SJSA1 (cell line): ENCODE data around the gene STAT3. TPM values are rescaled to one million over a fixed set of nuclear protein-coding genes. Genes with fewer than 3 reads are reported as not detected.

ENCODE experiments used
- DNase-seq, 2 experiments: peaks; one replicate each; pipeline ENCODE4 v3.0.0-alpha.2; 2015 to 2020; ENCODE audit warnings: low spot score in 2 of 2, low read depth in 1 of 2
- H3K27ac ChIP-seq: fragments of 250-450 bp; sonication (Bioruptor Pico); 2 replicates; pipeline ENCODE4 v1.5.1; 2020; ENCODE audit warnings: mild to moderate bottlenecking, moderate library complexity
- H3K27me3 ChIP-seq: fragments of 250-450 bp; sonication (Bioruptor Pico); replicated peaks from 2 replicates; pipeline ENCODE4 v1.5.1; 2020; ENCODE audit warnings: mild to moderate bottlenecking, moderate library complexity
- H3K36me3 ChIP-seq: fragments of 250-450 bp; sonication (Bioruptor Pico); 2 replicates; pipeline ENCODE4 v1.5.1; 2020; ENCODE audit warnings: mild to moderate bottlenecking
- H3K4me1 ChIP-seq: fragments of 250-450 bp; sonication (Bioruptor Pico); replicated peaks from 2 replicates; pipeline ENCODE4 v1.6.1; 2021; ENCODE audit warnings: mild to moderate bottlenecking
- H3K4me3 ChIP-seq: fragments of 250-450 bp; sonication (Bioruptor Pico); 2 replicates; pipeline ENCODE4 v1.5.1; 2020; ENCODE audit warnings: mild to moderate bottlenecking
- H3K9me3 ChIP-seq: fragments of 250-450 bp; sonication (Bioruptor Pico); replicated peaks from 2 replicates; pipeline ENCODE4 v1.5.1; 2020; ENCODE audit warnings: mild to moderate bottlenecking
- total RNA-seq: library from RNA; depleted of rRNA; stranded (reverse); fragments of >200 nt; shearing (Covaris generic); gene quantifications from 2 replicates; pipeline ENCODE4 v1.2.3, GENCODE V29; 2014

The STAT3 gene
- total RNA-seq, 1 experiment from 2014 or later = 65.8 TPM

DNA sequence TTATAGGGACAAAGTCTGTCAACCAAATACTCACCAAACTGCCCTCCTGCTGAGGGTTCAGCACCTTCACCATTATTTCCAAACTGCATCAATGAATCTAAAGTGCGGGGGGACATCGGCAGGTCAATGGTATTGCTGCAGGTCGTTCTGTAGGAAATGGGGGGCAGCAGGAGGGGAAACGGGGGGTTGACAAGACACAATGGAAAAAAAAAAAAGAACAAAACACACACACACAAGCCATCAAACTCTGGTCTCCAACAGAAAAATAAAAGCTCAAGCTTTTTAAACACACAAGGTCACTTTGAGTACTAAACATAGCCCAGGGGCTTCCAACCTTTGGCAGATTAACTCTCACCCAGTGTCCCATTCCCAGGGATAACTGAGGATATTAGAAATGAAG, 71.5 kb downstream of the STAT3 start:
- Histone ChIP-seq H3K4me1 (peaks cover 15% of the 10 kb centered on the region), H3K36me3 (peaks cover 65% of the 10 kb centered on the region), H3K9me3 (no peaks in the 10 kb centered on the region), H3K27ac (no peak overlapping the region), H3K27me3 (no peaks in the 10 kb centered on the region), H3K4me3 (no peak overlapping the region)
- DNase-seq = no peak

DNA sequence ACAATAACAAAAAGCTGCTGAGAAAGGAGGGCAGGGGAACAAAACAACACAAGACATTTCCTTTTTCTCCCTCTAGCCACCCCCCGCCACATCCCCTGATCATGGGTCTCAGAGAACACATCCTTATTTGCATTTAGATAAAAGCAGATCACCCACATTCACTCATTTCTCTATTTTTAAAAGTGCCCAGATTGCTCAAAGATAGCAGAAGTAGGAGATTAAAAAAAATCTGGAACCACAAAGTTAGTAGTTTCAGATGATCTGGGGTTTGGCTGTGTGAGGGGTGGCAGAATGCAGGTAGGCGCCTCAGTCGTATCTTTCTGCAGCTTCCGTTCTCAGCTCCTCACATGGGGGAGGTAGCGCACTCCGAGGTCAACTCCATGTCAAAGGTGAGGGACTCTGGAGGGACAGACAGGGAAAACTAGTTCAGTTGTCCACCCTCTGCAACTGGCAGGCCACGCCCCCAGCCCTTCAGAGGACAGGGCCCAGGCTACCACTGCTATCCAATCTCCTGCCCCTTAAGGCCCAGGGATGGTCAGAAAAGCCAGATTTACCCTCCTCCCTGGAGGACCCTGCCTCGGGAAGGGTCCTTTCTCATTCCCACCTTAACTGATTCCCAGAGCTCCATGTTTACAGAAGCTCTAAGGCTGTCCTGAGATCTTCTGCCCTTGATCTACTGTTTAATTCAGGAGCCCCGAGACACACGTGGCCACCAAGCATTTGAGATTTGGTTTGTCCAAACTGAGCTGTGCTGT, 72.7 kb downstream of the STAT3 start:
- DNase-seq = no peak
- Histone ChIP-seq H3K4me3 (no peak overlapping the region), H3K27me3 (no peaks in the 10 kb centered on the region), H3K36me3 (peaks cover 62% of the 10 kb centered on the region), H3K27ac (no peak overlapping the region), H3K4me1 (peaks cover 12% of the 10 kb centered on the region), H3K9me3 (no peaks in the 10 kb centered on the region)

DNA sequence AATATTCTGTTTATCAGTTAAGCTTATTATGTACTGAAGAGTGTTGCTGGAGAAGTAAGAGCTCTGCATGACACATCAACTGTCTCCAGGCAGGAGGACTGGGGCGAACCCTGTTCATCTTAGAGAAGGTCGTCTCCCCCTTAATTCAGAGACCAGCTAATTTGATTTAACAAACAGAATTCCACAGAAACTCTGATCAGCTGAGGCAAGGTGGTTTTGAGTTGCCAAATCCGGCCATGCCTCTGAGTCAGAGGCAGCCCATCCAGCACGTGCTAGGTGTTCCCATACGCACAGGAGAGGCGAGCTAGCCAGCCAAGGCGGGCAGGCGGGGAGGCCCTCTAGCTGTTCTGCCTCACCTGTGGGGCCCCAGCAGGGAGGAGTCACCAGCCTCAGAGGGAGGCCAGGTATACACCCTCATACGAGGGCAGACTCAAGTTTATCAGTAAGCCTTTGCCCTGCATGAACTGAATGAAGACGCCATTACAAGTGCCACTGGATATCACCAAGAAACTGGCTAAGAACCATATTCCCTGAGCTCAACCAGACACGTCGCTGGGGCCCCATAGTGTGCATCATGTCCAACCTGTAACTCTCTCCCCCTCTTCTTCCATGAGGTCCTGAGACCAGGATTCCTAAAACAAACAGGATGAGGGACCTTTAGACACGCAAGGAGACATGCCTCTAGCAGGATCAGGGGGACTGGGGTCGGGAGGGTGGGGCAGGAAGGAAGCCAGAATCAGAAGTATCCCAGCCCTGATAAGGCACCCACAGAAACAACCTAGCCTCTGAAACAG, 74.3 kb downstream of the STAT3 start:
- no peak overlapping the region for H3K4me3 ChIP-seq
- no peak for DNase-seq
- H3K36me3 ChIP-seq = peaks cover 52% of the 10 kb centered on the region
- H3K27me3 ChIP-seq = no peaks in the 10 kb centered on the region
- H3K27ac ChIP-seq = no peak overlapping the region
- no peaks in the 10 kb centered on the region for H3K9me3 ChIP-seq
- no peaks in the 10 kb centered on the region for H3K4me1 ChIP-seq

DNA sequence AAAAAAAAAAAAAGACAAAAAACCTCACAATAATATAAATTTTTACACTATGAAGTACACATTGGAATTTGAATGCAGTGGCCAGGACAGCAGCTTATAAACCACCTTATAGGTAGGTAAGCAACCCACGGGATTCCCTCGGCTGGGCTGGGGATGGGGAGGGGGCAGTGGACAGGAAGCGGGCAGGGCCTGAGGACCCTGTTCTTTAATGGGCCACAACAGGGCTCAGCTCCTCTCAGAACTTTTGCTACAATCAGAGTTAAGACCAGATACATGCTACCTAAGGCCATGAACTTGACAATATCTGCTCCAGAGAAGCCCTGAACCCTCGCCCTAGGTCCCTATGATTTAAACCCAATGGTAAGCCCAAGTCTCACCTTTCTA, 74.9 kb downstream of the STAT3 start:
- peaks cover 46% of the 10 kb centered on the region for H3K36me3 ChIP-seq
- no peak overlapping the region for H3K4me3 ChIP-seq
- no peaks in the 10 kb centered on the region for H3K27me3 ChIP-seq
- no peaks in the 10 kb centered on the region for H3K4me1 ChIP-seq
- H3K27ac ChIP-seq = no peak overlapping the region
- no peak for DNase-seq
- no peaks in the 10 kb centered on the region for H3K9me3 ChIP-seq

DNA sequence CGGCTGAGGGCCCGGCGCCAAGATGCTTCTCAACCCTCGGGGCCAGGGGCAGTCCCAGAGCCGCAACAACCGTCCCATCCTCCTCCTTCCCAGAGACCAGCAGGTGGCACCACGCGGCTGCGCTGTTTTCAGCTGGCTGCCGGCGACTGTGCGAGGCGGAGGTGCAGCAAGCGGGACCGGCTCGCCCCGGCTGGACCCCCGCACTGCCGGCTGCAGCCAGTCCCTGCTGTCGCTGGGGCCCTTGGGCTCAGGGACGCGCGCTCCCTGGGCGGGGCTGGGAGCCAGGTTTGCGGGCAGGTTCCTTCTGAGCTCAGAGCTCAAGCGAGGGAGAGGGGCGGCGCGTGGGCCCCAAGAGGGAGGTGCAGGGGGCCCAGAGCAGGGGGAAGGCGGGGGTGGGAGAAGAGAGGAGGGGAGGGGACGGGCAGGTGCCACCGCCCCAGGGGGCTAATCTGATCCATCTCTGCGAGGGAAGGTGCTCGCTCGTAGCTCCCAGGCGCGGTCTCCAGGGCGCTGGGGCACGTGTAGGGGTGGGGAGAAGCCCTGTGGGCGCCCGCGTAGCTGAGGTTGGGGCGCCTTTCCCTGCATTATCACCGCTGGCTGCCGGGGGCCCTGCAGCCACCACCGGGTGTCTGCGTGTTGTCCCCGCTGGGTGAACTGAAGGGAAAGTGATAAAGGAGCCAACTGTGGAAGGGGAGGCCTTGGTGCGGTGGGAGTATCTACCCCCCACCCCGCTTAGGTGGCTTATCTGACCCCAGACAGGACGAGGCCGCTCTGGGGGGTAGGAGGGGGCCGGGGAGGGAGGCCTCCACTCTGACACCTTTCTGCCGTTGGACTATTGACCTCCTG, 75.7 kb downstream of the STAT3 start:
- peaks cover 39% of the 10 kb centered on the region for H3K36me3 ChIP-seq
- DNase-seq = peak; percentile 31 to 61
- no peaks in the 10 kb centered on the region for H3K27me3 ChIP-seq
- no peaks in the 10 kb centered on the region for H3K4me1 ChIP-seq
- H3K4me3 ChIP-seq = no peak overlapping the region
- no peak overlapping the region for H3K27ac ChIP-seq
- H3K9me3 ChIP-seq = no peaks in the 10 kb centered on the region

DNA sequence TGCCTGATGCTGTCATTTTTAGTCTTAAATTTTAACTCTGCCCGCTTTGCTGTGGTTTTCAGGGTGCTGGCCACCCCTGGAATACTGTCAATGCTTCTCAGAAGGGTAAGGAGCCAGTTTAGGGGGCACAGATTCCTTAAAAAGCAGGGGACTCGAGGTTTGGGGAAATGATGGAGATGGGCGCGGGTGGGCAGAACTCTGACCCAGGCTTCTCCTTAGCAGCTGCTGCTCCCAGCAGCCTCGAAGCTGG, 76.3 kb downstream of the STAT3 start:
- H3K4me1 ChIP-seq = no peaks in the 10 kb centered on the region
- H3K4me3 ChIP-seq = no peak overlapping the region
- DNase-seq = no peak
- no peaks in the 10 kb centered on the region for H3K27me3 ChIP-seq
- peaks cover 34% of the 10 kb centered on the region for H3K36me3 ChIP-seq
- no peaks in the 10 kb centered on the region for H3K9me3 ChIP-seq
- H3K27ac ChIP-seq = no peak overlapping the region

DNA sequence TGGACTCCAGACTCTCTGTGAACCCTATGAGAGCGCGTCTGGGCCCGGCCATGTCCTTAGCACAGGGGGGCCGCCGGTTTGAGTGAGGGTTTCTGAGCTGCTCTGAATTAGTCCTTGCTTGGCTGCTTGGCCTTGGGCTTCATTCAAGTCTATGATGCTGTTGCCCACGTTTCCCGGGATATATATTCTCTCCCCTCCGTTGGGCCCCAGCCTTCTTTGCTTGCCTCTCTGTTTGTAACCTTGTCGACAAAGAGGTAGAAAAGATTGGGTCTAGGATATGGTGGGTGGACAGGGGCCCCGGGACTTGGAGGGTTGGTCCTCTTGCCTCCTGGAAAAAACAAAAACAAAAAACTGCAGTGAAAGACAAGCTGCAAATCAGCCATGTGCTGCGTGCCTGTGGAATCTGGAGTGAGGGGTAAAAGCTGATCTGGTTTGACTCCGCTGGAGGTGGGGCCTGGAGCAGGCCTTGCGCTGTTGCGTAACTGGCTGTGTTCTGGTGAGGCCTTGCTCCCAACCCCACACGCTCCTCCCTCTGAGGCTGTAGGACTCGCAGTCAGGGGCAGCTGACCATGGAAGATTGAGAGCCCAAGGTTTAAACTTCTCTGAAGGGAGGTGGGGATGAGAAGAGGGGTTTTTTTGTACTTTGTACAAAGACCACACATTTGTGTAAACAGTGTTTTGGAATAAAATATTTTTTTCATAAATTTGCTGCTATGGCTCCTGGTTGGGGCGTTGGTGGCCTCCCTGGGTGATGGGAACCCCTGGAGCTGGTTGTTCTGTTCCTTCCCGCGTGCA, 76.8 kb downstream of the STAT3 start:
- H3K27me3 ChIP-seq = no peaks in the 10 kb centered on the region
- no peaks in the 10 kb centered on the region for H3K9me3 ChIP-seq
- no peak overlapping the region for H3K27ac ChIP-seq
- H3K4me1 ChIP-seq = no peaks in the 10 kb centered on the region
- no peak for DNase-seq
- H3K4me3 ChIP-seq = no peak overlapping the region
- H3K36me3 ChIP-seq = peaks cover 31% of the 10 kb centered on the region

DNA sequence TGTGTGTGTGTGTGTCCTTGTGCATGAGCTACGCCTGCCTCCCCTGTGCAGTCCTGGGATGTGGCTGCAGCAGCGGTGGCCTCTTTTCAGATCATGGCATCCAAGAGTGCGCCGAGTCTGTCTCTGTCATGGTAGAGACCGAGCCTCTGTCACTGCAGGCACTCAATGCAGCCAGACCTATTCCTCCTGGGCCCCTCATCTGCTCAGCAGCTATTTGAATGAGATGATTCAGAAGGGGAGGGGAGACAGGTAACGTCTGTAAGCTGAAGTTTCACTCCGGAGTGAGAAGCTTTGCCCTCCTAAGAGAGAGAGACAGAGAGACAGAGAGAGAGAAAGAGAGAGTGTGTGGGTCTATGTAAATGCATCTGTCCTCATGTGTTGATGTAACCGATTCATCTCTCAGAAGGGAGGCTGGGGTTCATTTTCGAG, 77.4 kb downstream of the STAT3 start:
- H3K27me3 ChIP-seq = no peaks in the 10 kb centered on the region
- H3K36me3 ChIP-seq = peaks cover 25% of the 10 kb centered on the region
- no peaks in the 10 kb centered on the region for H3K9me3 ChIP-seq
- H3K4me1 ChIP-seq = no peaks in the 10 kb centered on the region
- H3K4me3 ChIP-seq = no peak overlapping the region
- DNase-seq = no peak
- no peak overlapping the region for H3K27ac ChIP-seq

DNA sequence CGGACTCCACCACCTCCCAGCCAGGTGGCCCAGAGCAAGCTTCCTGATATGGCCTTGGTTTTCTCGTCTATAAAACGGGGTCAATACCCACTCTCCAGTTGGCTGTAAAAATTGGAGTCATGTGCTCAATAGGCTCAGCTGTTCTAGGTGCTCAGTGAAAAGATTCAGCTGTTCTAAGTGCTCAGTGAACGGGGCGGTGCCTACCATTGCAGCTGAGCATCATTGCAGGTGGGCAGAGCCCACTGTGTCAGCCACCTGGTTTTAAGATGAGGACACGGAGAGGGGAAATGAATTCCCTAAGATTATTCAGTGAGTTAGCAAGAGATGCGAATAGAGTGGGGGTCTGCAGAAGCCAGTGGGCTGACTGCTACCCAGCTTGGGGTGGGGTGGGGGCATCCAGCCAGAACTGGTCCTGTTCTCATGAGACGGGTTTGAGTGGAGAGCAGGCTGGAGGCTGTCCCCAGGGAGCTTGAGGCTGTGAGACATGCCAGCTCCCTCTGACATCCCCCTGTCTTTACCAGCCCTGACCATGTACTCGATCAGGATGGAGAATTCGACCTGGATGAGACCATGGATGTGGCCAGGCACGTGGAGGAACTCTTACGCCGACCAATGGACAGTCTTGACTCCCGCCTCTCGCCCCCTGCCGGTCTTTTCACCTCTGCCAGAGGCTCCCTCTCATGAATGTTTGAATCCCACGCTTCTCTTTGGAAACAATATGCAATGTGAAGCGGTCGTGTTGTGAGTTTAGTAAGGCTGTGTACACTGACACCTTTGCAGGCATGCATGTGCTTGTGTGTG, 78.1 kb downstream of the STAT3 start:
- Histone ChIP-seq H3K36me3 (peaks cover 19% of the 10 kb centered on the region), H3K27me3 (no peaks in the 10 kb centered on the region), H3K4me3 (no peak overlapping the region), H3K27ac (no peak overlapping the region), H3K9me3 (no peaks in the 10 kb centered on the region), H3K4me1 (no peaks in the 10 kb centered on the region)
- DNase-seq = no peak

DNA sequence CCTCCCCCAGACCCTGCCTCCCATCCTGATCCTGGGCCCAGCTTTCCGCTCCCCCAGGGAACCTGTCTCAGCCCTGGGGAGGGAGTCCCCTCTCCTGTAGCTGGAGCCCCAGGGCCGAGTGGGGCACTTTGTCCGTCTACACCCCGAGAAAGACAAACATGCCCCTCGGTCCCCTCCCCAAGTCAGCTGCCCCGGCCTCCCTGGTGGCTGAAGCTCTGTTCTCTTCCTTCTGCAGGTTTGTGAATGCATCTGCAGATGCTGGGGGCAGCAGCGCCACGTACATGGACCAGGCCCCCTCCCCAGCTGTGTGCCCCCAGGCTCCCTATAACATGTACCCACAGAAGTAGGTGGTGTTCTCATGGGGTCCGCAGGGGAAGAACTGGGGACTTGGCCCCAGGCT, 79.1 kb downstream of the STAT3 start:
- Histone ChIP-seq H3K36me3 (peaks cover 14% of the 10 kb centered on the region), H3K27ac (no peak overlapping the region), H3K9me3 (no peaks in the 10 kb centered on the region), H3K4me1 (no peaks in the 10 kb centered on the region), H3K27me3 (no peaks in the 10 kb centered on the region), H3K4me3 (no peak overlapping the region)
- DNase-seq = no peak

DNA sequence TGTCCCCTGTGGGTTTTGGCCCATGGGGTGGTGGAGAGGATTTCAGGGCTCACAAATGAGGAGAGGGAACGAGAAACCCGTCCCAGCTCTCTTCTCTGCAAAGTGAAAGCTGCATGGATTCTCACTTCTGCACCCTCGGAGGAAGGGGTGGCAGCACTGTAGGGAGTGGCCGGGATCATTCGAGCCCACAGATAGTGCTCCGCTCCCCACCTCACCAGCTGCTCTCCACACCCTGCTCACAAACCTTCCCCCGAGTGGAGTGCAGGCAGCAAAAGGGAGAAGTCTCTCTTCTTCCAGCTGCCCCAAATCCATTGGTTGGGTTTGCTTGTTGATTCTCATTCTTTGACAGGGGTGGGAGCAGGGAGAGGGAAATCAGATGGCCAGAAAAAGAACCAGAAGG, 79.8 kb downstream of the STAT3 start:
- Histone ChIP-seq H3K36me3 (peaks cover 7% of the 10 kb centered on the region; the same call in 1 of the 2 replicates), H3K4me1 (no peaks in the 10 kb centered on the region), H3K27ac (no peak overlapping the region), H3K4me3 (no peak overlapping the region), H3K27me3 (no peaks in the 10 kb centered on the region), H3K9me3 (no peaks in the 10 kb centered on the region)
- DNase-seq = no peak

DNA sequence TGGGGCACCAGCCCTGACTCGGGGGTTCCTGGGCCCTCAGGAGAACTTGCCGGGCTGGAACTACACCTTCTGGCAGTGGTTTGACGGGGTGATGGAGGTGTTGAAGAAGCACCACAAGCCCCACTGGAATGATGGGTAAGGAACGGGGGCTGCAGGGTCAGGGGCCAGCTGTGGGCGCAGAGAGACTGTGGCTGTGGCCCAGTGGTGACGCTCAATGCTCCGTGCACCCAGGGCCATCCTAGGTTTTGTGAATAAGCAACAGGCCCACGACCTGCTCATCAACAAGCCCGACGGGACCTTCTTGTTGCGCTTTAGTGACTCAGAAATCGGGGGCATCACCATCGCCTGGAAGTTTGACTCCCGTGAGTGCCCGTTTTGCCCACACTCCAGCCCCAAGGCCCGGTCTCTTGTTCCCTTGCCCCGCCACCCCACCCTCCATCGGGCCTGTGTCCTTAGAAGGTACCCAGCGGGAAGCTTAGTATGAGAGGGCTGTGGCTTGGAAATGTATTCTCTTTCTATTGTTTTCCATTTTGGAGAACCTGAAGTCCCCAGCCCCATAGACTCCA, 80.8 kb downstream of the STAT3 start:
- Histone ChIP-seq H3K4me1 (no peaks in the 10 kb centered on the region), H3K36me3 (0 out of 2 replicates have a peak, but pooled peaks cover 7% of the 10 kb centered on the region), H3K4me3 (no peak overlapping the region), H3K27me3 (no peaks in the 10 kb centered on the region), H3K9me3 (no peaks in the 10 kb centered on the region), H3K27ac (no peak overlapping the region)
- DNase-seq = no peak

DNA sequence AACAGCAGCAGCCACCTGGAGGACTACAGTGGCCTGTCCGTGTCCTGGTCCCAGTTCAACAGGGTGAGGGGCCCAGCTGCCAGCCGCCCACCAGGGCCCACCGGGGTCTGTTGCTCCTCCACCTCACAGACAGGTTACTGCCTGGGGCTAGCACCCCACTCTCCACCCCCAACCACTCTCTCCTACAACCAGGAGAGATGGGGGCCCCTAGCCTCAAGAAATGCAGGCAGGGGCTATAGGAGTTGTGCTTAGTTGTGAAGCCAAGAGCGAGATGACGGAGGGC, 81.9 kb downstream of the STAT3 start:
- Histone ChIP-seq H3K9me3 (no peaks in the 10 kb centered on the region), H3K27ac (no peak overlapping the region), H3K36me3 (0 out of 2 replicates have a peak, but pooled peaks cover under 1% of the 10 kb centered on the region), H3K4me1 (no peaks in the 10 kb centered on the region), H3K4me3 (no peak overlapping the region), H3K27me3 (no peaks in the 10 kb centered on the region)
- DNase-seq = no peak
